ENCODE data around the gene SPPL3. TPM values are rescaled to one million over a fixed set of nuclear protein-coding genes. Genes with fewer than 3 reads are reported as not detected.

Gene SPPL3
- total and polyA plus RNA-seq, 2 experiments from 2014 or later, result 10.9 to 27.8 TPM

DNA sequence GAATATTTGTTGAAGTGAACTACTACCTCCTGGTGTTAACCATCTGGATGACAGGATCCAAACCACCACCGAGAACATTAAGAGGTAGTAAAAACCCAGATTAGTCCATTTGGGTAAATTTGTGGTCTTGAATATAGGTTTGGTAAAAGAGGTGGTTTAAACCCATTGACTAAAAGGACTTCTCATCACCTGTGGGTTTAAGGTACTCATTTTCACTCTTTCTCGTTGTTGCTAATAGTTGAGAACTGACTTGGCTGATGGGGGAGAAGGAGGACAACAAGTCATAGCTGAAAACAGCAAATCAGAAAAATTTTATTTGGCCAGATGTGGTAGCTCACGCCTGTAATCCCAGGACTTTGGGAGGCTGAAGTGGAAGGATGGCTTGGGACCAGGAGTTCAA, 119.4 kb downstream of the SPPL3 start:
- no peaks in the 10 kb centered on the region for H3K27me3 ChIP-seq (ENCODE audit: insufficient read depth)
- Mint-ChIP-seq H3K27me3 (ENCODE audit: insufficient read depth, low read depth, poor library complexity) (no peaks in the 10 kb centered on the region), H3K36me3 (ENCODE audit: low read depth) (peaks cover 15% of the 10 kb centered on the region; the same call in 2 of the 3 replicates), H3K4me1 (no peaks in the 10 kb centered on the region), H3K27ac (no peak overlapping the region), H3K9me3 (no peaks in the 10 kb centered on the region), H3K4me3 (no peak overlapping the region)
- H3K36me3 ChIP-seq (ENCODE audit: insufficient read depth), result peaks cover 11% of the 10 kb centered on the region
- no peaks in the 10 kb centered on the region for H3F3A ChIP-seq (replicated peaks; ENCODE audit: low read depth)
- no peak overlapping the region for H3K4me3 ChIP-seq
- TF ChIP-seq ETS1 (IDR thresholded peaks at IDR 0.05) (no peak), ZNF462 (CRISPR knock-in tag; IDR thresholded peaks at IDR 0.05) (no peak), ZNF114 (CRISPR knock-in tag; IDR thresholded peaks at IDR 0.05) (no peak), EZH2phosphoT487 (IDR thresholded peaks at IDR 0.05; ENCODE audit: unreplicated experiment) (no peak), JUNB (IDR thresholded peaks at IDR 0.05; ENCODE audit: unreplicated experiment) (no peak), POLR2AphosphoS5 (IDR thresholded peaks at IDR 0.05; ENCODE audit: low read depth) (no peak), NANOG (IDR thresholded peaks at IDR 0.05; ENCODE audit: borderline replicate concordance) (no peak), STAT1 (IDR thresholded peaks at IDR 0.05; ENCODE audit: unreplicated experiment) (no peak)
- no peaks in the 10 kb centered on the region for H3K9me2 ChIP-seq (ENCODE audit: insufficient read depth)
- H2AFZ ChIP-seq, result no peak overlapping the region
- H3K4me1 ChIP-seq (ENCODE audit: insufficient read depth), result no peaks in the 10 kb centered on the region
- no peak for ATAC-seq
- no peak overlapping the region for H3K27ac ChIP-seq (ENCODE audit: low read depth)
- no peak overlapping the region for H3K4me2 ChIP-seq
- H4K20me1 ChIP-seq (replicated peaks; ENCODE audit: insufficient read depth), result no peaks in the 10 kb centered on the region; the same call in 1 of the 2 replicates
- DNase-seq (ENCODE audit: low spot score), result no peak
- no peaks in the 10 kb centered on the region for H3K79me2 ChIP-seq (replicated peaks; ENCODE audit: insufficient read depth)

Data from GM23338 (cell line).